ENCODE data around the gene RASL12.
A peak's percentile ranks its signal among the peaks of the same experiment; 100 is the strongest.
"Not testable (repeated sequence)": the region's sequence is repeated elsewhere in the genome, so short reads cannot be mapped to it uniquely, and the experiment has no call there.

RASL12 gene

GRCh38 chr15:65058394-65059368 lies 9.1 kb downstream of the RASL12 start:
- Mint-ChIP-seq H3K9me3 (no peaks in the 10 kb centered on the region), H3K27me3 (ENCODE audit: low read depth) (peaks cover 8% of the 10 kb centered on the region), H3K36me3 (ENCODE audit: low read depth) (no peaks in the 10 kb centered on the region), H3K4me1 (ENCODE audit: low read depth) (peaks cover 5% of the 10 kb centered on the region), H3K4me3 (no peak overlapping the region), H3K27ac (no peak overlapping the region)

- H3K27me3 Mint-ChIP-seq (ENCODE audit: low read depth): peaks cover 8% of the 10 kb centered on the region
- no peak overlapping the region for H3K4me3 Mint-ChIP-seq
- H3K27ac Mint-ChIP-seq: no peak overlapping the region
- H3K4me1 Mint-ChIP-seq (ENCODE audit: low read depth): peaks cover 5% of the 10 kb centered on the region
- H3K36me3 Mint-ChIP-seq (ENCODE audit: low read depth): no peaks in the 10 kb centered on the region
- no peaks in the 10 kb centered on the region for H3K9me3 Mint-ChIP-seq
Measured at GRCh38 chr15:65057549-65057940, 10.2 kb downstream of the RASL12 start.

GRCh38 chr15:65056868-65057548 lies 10.8 kb downstream of the RASL12 start:
- H3K36me3 Mint-ChIP-seq (ENCODE audit: low read depth): no peaks in the 10 kb centered on the region
- no peak overlapping the region for H3K27ac Mint-ChIP-seq
- peaks cover 9% of the 10 kb centered on the region for H3K27me3 Mint-ChIP-seq (ENCODE audit: low read depth)
- H3K9me3 Mint-ChIP-seq: no peaks in the 10 kb centered on the region
- H3K4me3 Mint-ChIP-seq: no peak overlapping the region
- H3K4me1 Mint-ChIP-seq (ENCODE audit: low read depth): peaks cover 6% of the 10 kb centered on the region

GRCh38 chr15:65056106-65056505 lies 11.7 kb downstream of the RASL12 start:
- H3K4me1 Mint-ChIP-seq (ENCODE audit: low read depth): peaks cover 7% of the 10 kb centered on the region

GRCh38 chr15:65055201-65055870 lies 12.5 kb downstream of the RASL12 start:
- Mint-ChIP-seq H3K27me3 (ENCODE audit: low read depth) (peaks cover 6% of the 10 kb centered on the region), H3K4me1 (ENCODE audit: low read depth) (peaks cover 8% of the 10 kb centered on the region), H3K9me3 (no peaks in the 10 kb centered on the region), H3K36me3 (ENCODE audit: low read depth) (no peaks in the 10 kb centered on the region), H3K27ac (no peak overlapping the region), H3K4me3 (no peak overlapping the region)

More at GRCh38 chr15:65056106-65056505, 11.7 kb downstream of the RASL12 start:
- no peaks in the 10 kb centered on the region for H3K36me3 Mint-ChIP-seq (ENCODE audit: low read depth)
- no peak overlapping the region for H3K4me3 Mint-ChIP-seq
- H3K27me3 Mint-ChIP-seq (ENCODE audit: low read depth): peaks cover 11% of the 10 kb centered on the region
- H3K9me3 Mint-ChIP-seq: no peaks in the 10 kb centered on the region
- H3K27ac Mint-ChIP-seq: no peak overlapping the region

- peaks cover 12% of the 10 kb centered on the region for H3K27me3 Mint-ChIP-seq (ENCODE audit: low read depth)
- H3K36me3 Mint-ChIP-seq (ENCODE audit: low read depth): no peaks in the 10 kb centered on the region
- no peak overlapping the region for H3K4me3 Mint-ChIP-seq
- H3K27ac Mint-ChIP-seq: no peak overlapping the region
- H3K9me3 Mint-ChIP-seq: no peaks in the 10 kb centered on the region
- peaks cover 11% of the 10 kb centered on the region for H3K4me1 Mint-ChIP-seq (ENCODE audit: low read depth)
Measured at GRCh38 chr15:65054333-65055200, 13.2 kb downstream of the RASL12 start.

- Mint-ChIP-seq H3K36me3 (ENCODE audit: low read depth) (no peaks in the 10 kb centered on the region), H3K27ac (no peak overlapping the region), H3K9me3 (no peaks in the 10 kb centered on the region), H3K27me3 (ENCODE audit: low read depth) (peaks cover 18% of the 10 kb centered on the region), H3K4me1 (ENCODE audit: low read depth) (peaks cover 15% of the 10 kb centered on the region), H3K4me3 (no peak overlapping the region)
Measured at GRCh38 chr15:65052956-65053355, 14.8 kb downstream of the RASL12 start.

GRCh38 chr15:65051266-65051665 lies 16.5 kb downstream of the RASL12 start:
- Mint-ChIP-seq H3K4me1 (ENCODE audit: low read depth) (peaks cover 15% of the 10 kb centered on the region), H3K27me3 (ENCODE audit: low read depth) (peaks cover 18% of the 10 kb centered on the region), H3K27ac (no peak overlapping the region), H3K4me3 (no peak overlapping the region), H3K36me3 (ENCODE audit: low read depth) (no peaks in the 10 kb centered on the region), H3K9me3 (no peaks in the 10 kb centered on the region)

- Mint-ChIP-seq H3K4me3 (no peak overlapping the region), H3K36me3 (ENCODE audit: low read depth) (no peaks in the 10 kb centered on the region), H3K9me3 (no peaks in the 10 kb centered on the region), H3K27me3 (ENCODE audit: low read depth) (peaks cover 18% of the 10 kb centered on the region), H3K4me1 (ENCODE audit: low read depth) (peaks cover 10% of the 10 kb centered on the region), H3K27ac (no peak overlapping the region)
Measured at GRCh38 chr15:65050270-65050669, 17.5 kb downstream of the RASL12 start.

GRCh38 chr15:65049418-65049840 lies 18.4 kb downstream of the RASL12 start:
- H3K36me3 Mint-ChIP-seq (ENCODE audit: low read depth): no peaks in the 10 kb centered on the region
- H3K27me3 Mint-ChIP-seq (ENCODE audit: low read depth): peaks cover 18% of the 10 kb centered on the region
- peaks cover 10% of the 10 kb centered on the region for H3K4me1 Mint-ChIP-seq (ENCODE audit: low read depth)
- no peak overlapping the region for H3K27ac Mint-ChIP-seq
- H3K9me3 Mint-ChIP-seq: no peaks in the 10 kb centered on the region
- peak overlapping the region; percentile 60 for H3K4me3 Mint-ChIP-seq

- Mint-ChIP-seq H3K36me3 (ENCODE audit: low read depth) (no peaks in the 10 kb centered on the region), H3K9me3 (no peaks in the 10 kb centered on the region), H3K27me3 (ENCODE audit: low read depth) (peaks cover 18% of the 10 kb centered on the region), H3K4me3 (no peak overlapping the region), H3K27ac (no peak overlapping the region), H3K4me1 (ENCODE audit: low read depth) (peaks cover 10% of the 10 kb centered on the region)
Measured at GRCh38 chr15:65048241-65048640, 19.6 kb downstream of the RASL12 start.

- H3K27me3 Mint-ChIP-seq (ENCODE audit: low read depth): peaks cover 9% of the 10 kb centered on the region
- no peaks in the 10 kb centered on the region for H3K9me3 Mint-ChIP-seq
- H3K27ac Mint-ChIP-seq: no peak within 1 kb of the TSS
- no peaks in the 10 kb centered on the region for H3K36me3 Mint-ChIP-seq (ENCODE audit: low read depth)
- H3K4me1 Mint-ChIP-seq (ENCODE audit: low read depth): peaks cover 5% of the 10 kb centered on the region
- H3K4me3 Mint-ChIP-seq: no peak within 1 kb of the TSS
Measured at GRCh38 chr15:65044724-65045481, 22.9 kb downstream of the RASL12 start, which contains the start of gene SLC51B. TSS of gene SLC51B (plus strand) at chr15:65045387. CDS start at chr15:65050005, 4,618 bp downstream.

GRCh38 chr15:65044218-65044617 lies 23.6 kb downstream of the RASL12 start:
- H3K4me3 Mint-ChIP-seq; H3K36me3 Mint-ChIP-seq (ENCODE audit: low read depth); H3K27ac Mint-ChIP-seq; H3K4me1 Mint-ChIP-seq (ENCODE audit: low read depth); H3K27me3 Mint-ChIP-seq (ENCODE audit: low read depth); H3K9me3 Mint-ChIP-seq: not testable (repeated sequence)
